ENCODE data around the gene SNPH.
A peak's percentile ranks its signal among the peaks of the same experiment; 100 is the strongest.
"Not testable (repeated sequence)": the region's sequence is repeated elsewhere in the genome, so short reads cannot be mapped to it uniquely, and the experiment has no call there.

Gene SNPH

GRCh38 chr20:1266167-1266973, at the start of gene SNPH:
Gene SNPH, plus strand, starts transcription at chr20:1266294. Its CDS starts 29,946 bp downstream, at chr20:1296240.
- DNase-seq (ENCODE audit: extremely low spot score), result peak; percentile 74
- CTCF ChIA-PET, result no interaction called here
- TF ChIP-seq L3MBTL2 (conservative IDR thresholded peaks at IDR 0.05), result no peak
- no peak for TF ChIP-seq BHLHE40 (IDR thresholded peaks at IDR 0.05; ENCODE audit: borderline replicate concordance)
- POLR2A ChIA-PET, result interaction anchor here (0.7 to 0.8 kb wide), 4 partner anchors 9 to 41 kb away, joined by 3 to 5 read pairs (median 3); partner anchors contain the start of gene RAD21L1

GRCh38 chr20:1216527-1217427, 49.3 kb upstream of the SNPH start:
- CTCF ChIA-PET; POLR2A ChIA-PET; DNase-seq (ENCODE audit: extremely low spot score): not testable (repeated sequence)

GRCh38 chr20:1222750-1223149, 43.3 kb upstream of the SNPH start:
- POLR2A ChIA-PET; CTCF ChIA-PET; DNase-seq (ENCODE audit: extremely low spot score): not testable (repeated sequence)

- no peak for DNase-seq (ENCODE audit: extremely low spot score)
- ChIA-PET CTCF (no interaction called here), POLR2A (no interaction called here)
- TF ChIP-seq HDGF (IDR thresholded peaks at IDR 0.05; ENCODE audit: borderline replicate concordance), result no peak
- no peak for TF ChIP-seq L3MBTL2 (conservative IDR thresholded peaks at IDR 0.05)
These were observed 41.7 kb upstream of the SNPH start for GRCh38 chr20:1224205-1224890.

- DNase-seq (ENCODE audit: extremely low spot score), result no peak
- no peak for TF ChIP-seq BHLHE40 (IDR thresholded peaks at IDR 0.05; ENCODE audit: borderline replicate concordance)
- TF ChIP-seq HDGF (IDR thresholded peaks at IDR 0.05; ENCODE audit: borderline replicate concordance), result no peak
- TF ChIP-seq SP1 (IDR thresholded peaks at IDR 0.05), result no peak
- POLR2A ChIA-PET, result interaction anchor here (0.8 to 1.0 kb wide), 4 partner anchors 22 to 100 kb away, joined by 3 read pairs; partner anchors contain the start of genes C20orf202 and SNPH
- CTCF ChIA-PET, result no interaction called here
These were observed 40.8 kb upstream of the SNPH start for GRCh38 chr20:1225263-1225782.

- ChIA-PET CTCF (interaction anchor here (0.6 to 1.1 kb wide), 2 partner anchors 17 to 36 kb away, joined by 3 to 5 read pairs; no protein-coding TSS in a partner anchor), POLR2A (interaction anchor here (0.8 to 1.0 kb wide), 4 partner anchors 23 to 99 kb away, joined by 3 read pairs; partner anchors contain the start of genes C20orf202 and SNPH)
- TF ChIP-seq PKNOX1 (IDR thresholded peaks at IDR 0.05) (no peak), L3MBTL2 (conservative IDR thresholded peaks at IDR 0.05) (peak; percentile 93)
- peak; percentile 98 for DNase-seq (ENCODE audit: extremely low spot score)
These were observed 40.1 kb upstream of the SNPH start, which contains the start of gene RAD21L1 for GRCh38 chr20:1225783-1226654. Gene RAD21L1, plus strand, starts transcription at chr20:1226044. Its CDS starts 2,410 bp downstream, at chr20:1228454.

GRCh38 chr20:1229541-1229940, 36.6 kb upstream of the SNPH start:
- TF ChIP-seq PKNOX1 (IDR thresholded peaks at IDR 0.05), result no peak
- no peak for TF ChIP-seq CTBP1 (IDR thresholded peaks at IDR 0.05; ENCODE audit: borderline replicate concordance)
- no peak for TF ChIP-seq NFRKB (IDR thresholded peaks at IDR 0.05)
- no peak for TF ChIP-seq ARNT (IDR thresholded peaks at IDR 0.05)
- no peak for TF ChIP-seq SUZ12 (IDR thresholded peaks at IDR 0.05)
- no peak for TF ChIP-seq ZNF384 (IDR thresholded peaks at IDR 0.05)
- no peak for TF ChIP-seq SP1 (IDR thresholded peaks at IDR 0.05)
- no peak for DNase-seq (ENCODE audit: extremely low spot score)
- ChIA-PET CTCF (no interaction called here), POLR2A (no interaction called here)
